WI38 (cell line): ENCODE results near the gene RNF212.

ENCODE experiments used
- H3K4me3 ChIP-seq: 2 replicates; pipeline ENCODE4 v1.5.1; 2011; ENCODE audit warnings: low read depth, mild to moderate bottlenecking, control low read depth, low read length
- TF ChIP-seq, protein P1 (sequence below): IDR thresholded peaks from 2 replicates; pipeline ENCODE4 v1.5.1; 2012; ENCODE audit warnings: low read depth, mild to moderate bottlenecking, control low read depth, low read length

RNF212 gene

DNA sequence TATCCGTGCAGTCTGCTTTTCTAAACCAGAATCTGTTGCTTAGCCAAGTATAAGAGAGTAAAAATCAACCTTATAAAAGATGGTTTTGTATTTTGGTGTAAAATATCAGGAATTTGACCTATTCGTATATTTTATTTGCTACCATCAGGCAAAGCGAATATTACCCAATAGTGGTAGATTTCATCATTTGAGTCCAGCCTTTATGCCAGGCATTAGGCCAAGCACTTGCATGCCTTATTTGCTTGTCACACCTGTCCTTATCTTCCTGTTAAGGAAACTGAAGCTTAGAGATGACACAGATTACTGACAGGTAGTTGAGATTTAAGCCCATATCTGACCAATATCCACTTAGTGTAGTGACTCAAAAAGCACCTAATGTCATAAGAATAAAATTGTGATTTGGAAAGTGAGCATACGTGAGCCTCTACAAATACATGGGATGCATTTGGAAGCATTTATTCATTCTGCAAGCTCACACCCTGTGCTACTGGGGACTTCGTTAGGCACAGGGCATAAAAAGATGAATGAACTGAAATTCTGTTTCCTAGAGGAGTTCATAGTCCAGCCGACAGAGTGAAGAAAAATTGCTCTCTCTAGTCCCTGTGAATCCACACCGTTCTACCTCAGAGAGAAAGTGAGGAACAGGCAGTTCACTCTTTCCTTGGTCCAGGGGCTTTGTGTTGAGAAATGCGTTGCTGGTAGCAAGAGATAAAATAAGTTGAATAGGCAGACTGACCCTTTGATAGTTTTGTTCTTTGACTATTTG, 2.3 kb upstream of the RNF212 start:
- H3K4me3 ChIP-seq: no peak overlapping the region
- TF ChIP-seq, protein P1, sequence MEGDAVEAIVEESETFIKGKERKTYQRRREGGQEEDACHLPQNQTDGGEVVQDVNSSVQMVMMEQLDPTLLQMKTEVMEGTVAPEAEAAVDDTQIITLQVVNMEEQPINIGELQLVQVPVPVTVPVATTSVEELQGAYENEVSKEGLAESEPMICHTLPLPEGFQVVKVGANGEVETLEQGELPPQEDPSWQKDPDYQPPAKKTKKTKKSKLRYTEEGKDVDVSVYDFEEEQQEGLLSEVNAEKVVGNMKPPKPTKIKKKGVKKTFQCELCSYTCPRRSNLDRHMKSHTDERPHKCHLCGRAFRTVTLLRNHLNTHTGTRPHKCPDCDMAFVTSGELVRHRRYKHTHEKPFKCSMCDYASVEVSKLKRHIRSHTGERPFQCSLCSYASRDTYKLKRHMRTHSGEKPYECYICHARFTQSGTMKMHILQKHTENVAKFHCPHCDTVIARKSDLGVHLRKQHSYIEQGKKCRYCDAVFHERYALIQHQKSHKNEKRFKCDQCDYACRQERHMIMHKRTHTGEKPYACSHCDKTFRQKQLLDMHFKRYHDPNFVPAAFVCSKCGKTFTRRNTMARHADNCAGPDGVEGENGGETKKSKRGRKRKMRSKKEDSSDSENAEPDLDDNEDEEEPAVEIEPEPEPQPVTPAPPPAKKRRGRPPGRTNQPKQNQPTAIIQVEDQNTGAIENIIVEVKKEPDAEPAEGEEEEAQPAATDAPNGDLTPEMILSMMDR: no peak

DNA sequence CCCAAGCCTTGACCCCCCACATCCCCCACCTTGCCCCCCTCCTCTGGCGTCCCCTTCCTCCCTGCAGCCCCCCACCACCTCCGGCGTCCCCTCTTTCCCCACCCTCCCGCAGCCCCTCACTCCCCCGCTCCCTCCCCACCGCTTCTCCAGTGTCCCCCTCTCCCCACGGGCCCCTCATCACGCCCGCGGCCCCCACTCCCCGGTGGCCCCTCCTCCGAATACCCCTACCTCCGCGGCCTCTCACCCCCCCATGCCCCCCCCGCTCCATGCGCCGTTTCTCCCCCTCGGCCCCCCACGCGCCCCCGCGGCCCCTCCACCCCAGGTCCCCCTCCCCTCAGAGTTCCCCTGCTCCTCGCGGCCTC, 562 bp downstream of the RNF212 start:
- H3K4me3 ChIP-seq: no peak overlapping the region
- TF ChIP-seq, protein P1: no peak

DNA sequence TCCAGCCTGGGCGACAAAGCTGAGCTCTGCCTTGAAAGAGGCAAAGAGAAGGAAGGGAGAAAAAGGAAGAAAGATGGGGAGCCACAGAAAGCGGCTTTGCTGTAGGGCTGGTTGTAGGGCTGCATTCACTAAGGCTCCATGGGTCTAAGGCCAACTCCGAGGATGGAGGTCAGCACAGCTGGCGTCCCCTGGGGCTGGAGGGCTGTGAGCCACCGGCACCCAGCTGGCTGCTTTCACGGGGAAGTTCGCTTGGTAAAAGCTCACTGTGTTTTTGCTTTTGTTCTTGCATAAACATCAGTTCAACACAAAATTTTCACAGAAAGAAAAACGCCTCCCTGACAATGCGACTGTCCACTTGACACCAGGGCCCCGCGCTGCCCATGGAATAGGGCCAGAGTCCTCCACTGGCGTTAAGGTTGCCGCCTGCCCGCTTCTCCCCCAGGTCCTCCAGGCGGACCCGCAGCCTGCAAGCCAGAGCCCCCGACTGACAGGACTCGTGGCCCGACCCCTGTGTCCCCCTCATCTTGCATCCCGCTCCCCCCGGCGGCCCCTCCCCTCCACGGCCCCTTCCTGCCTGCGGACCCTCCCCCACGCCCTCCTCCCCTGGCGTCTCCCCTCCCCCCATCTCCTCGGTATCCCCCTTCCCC, 1.1 kb downstream of the RNF212 start:
- TF ChIP-seq, protein P1: no peak
- no peak overlapping the region for H3K4me3 ChIP-seq

DNA sequence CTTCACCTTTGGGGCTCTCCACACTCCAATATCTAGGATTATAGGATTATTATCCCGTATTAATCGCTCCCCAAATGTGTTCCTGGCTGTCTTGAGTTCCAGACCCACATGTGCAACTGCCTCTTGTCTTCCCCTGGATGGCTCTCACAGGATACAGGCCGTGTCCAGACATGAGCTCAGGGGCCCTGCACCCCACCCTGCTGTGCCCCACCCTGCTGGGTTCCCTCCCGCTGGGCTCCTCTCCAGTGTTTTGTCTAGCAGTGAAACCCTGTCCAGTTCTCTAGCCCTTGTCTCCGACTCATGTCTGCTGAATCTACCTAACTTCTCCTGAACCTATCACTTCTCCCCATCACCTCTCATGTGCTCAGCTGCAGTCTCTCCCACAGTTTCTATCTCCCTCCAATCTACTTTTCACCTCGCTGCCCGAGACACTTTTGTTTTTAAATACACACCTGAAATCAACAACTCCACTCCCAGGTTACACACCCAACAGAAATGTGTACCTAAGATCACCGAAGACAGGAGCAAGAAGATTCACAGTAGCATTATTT, 2.0 kb downstream of the RNF212 start:
- TF ChIP-seq, protein P1: no peak
- no peak overlapping the region for H3K4me3 ChIP-seq

GRCh38 chr4:1109898-1110506, 3.4 kb downstream of the RNF212 start:
- TF ChIP-seq, protein P1: no peak
- no peak overlapping the region for H3K4me3 ChIP-seq

DNA sequence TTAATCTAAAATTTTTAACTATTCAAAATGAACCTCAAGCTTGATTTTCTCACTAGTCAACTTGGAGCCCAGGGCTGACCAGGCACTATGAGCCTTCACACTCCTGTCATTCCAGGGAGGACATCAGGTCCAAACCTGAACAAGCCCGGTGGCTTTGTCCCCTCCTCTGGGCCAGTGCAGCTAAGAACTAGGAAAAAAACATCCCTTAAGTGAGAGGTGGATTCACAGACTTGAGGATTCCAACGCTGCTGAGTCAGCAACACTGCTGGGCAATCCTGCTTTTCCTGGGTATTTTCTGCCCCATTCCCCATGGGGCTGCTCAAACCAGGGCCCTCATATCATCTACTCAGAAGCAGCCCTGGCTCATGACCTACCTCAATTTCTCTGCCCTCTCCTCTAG, 4.0 kb downstream of the RNF212 start:
- TF ChIP-seq, protein P1: no peak
- no peak overlapping the region for H3K4me3 ChIP-seq

DNA sequence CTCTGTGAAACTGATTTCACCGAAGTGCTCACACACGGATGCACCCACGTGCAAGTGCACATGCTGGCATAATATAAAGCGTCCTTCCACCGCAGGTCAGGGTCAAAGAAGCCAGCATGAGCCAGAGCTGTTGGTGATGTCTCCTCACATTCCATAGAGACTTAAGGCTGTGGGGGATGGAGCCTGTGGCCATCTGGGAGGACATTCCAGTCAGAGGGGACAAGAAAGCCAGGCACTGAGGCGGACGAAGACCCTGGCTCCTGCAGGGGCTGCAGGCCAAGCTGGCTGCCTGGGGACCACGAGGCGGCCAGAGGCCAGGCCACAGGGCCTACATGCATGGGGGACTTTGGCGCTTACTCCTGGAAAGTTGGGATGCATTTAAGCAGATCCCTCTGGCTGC, 7.7 kb downstream of the RNF212 start:
- TF ChIP-seq, protein P1: no peak
- H3K4me3 ChIP-seq: no peak overlapping the region
